Prostate gland (tissue), 2 donors: ENCODE data around the gene POLD1. TPM values are rescaled to one million over a fixed set of nuclear protein-coding genes. Genes with fewer than 3 reads are reported as not detected.

ENCODE experiments used
- DNase-seq: peaks from one replicate; pipeline ENCODE4 v3.0.0-alpha.2; 2019; ENCODE audit warnings: low spot score
- H3K27ac ChIP-seq, 2 donors: fragments of 200-600 bp; sonication (generic); 2 replicates each; pipeline ENCODE4 v1.5.1; 2017 to 2019
- H3K27me3 ChIP-seq: fragments of 200-600 bp; sonication (generic); replicated peaks from 2 replicates; pipeline ENCODE4 v1.5.1; 2019; ENCODE audit not compliant: insufficient read depth
- H3K36me3 ChIP-seq, 2 donors: fragments of 200-600 bp; sonication (generic); 1 replicate in 1 of 2; 2 replicates in 1 of 2; pipeline versions ENCODE4 v1.5.1 to v1.8.1; 2017 to 2019
- H3K4me1 ChIP-seq: fragments of 200-600 bp; sonication (generic); replicated peaks from 2 replicates; pipeline ENCODE4 v1.5.1; 2019
- H3K4me3 ChIP-seq, 2 donors: fragments of 200-600 bp; sonication (generic); 2 replicates each; pipeline ENCODE4 v1.5.1; 2017 to 2019
- H3K9me3 ChIP-seq: fragments of 200-600 bp; sonication (generic); 2 replicates; pipeline ENCODE4 v1.5.1; 2017
- POLR2A ChIP-seq: fragments of 450-650 bp; IDR thresholded peaks from one replicate; pipeline ENCODE4 v1.6.1; 2016; ENCODE audit warnings: antibody characterized with exemption, mild to moderate bottlenecking
- POLR2AphosphoS5 ChIP-seq: sonication (generic); formaldehyde crosslinking; IDR thresholded peaks from one replicate; pipeline ENCODE4 v1.6.1; 2017; ENCODE audit warnings: antibody characterized with exemption
- WGBS: methylation state at CpG from one replicate; pipeline ENCODE4 v1.1.5; 2018; 5-methylcytosine and 5-hydroxymethylcytosine counted together
- intact Hi-C: fragments of 100-400 bp; cut with DNase I; formaldehyde crosslinking; loops from one replicate; pipeline ENCODE4 v1.14.2; 2022
- total RNA-seq, 2 donors: library from RNA; depleted of rRNA; stranded (reverse); fragments of >200 nt; gene quantifications; one replicate each; pipeline ENCODE4 v1.1.0, GENCODE V29; 2016
- TF ChIP-seq, protein P1 (sequence below), 4 experiments: fragments of 200-600 bp in 2 of 4; fragments of 450-650 bp in 2 of 4; sonication (generic) in 2 of 4; IDR thresholded peaks; 1 replicate in 3 of 4; 2 replicates in 1 of 4; pipeline ENCODE4 v1.5.1; 2016 to 2019; ENCODE audit warnings: antibody characterized with exemption in 4 of 4, mild to moderate bottlenecking in 2 of 4, moderate library complexity in 2 of 4

Gene POLD1
- total RNA-seq, 2 donors from 2014 or later = 15.6 to 35.7 TPM

DNA sequence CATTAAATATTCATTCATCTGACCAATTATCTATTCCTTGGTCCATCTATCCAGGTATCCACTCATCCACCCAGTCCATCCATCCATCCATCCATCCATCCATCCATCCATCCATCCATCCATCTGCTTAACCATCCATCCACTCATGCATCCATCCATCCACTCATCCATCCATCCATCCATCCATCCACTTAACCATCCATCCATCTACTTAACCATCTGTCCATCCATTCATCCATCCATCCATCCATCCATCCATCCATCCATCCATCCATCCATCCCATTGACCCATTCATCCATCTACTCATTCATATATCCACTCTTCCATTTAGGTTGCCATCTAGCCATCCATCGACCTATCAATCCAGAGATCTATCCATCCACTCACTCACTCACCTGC is 59.9 kb downstream of the POLD1 start:
- 72% methylated on average over 1 of the region's 1 CpG for WGBS
- H3K4me3 ChIP-seq = no peak overlapping the region
- no peaks in the 10 kb centered on the region for H3K27me3 ChIP-seq
- TF ChIP-seq POLR2AphosphoS5 (no peak), POLR2A (no peak)
- TF ChIP-seq, protein P1, sequence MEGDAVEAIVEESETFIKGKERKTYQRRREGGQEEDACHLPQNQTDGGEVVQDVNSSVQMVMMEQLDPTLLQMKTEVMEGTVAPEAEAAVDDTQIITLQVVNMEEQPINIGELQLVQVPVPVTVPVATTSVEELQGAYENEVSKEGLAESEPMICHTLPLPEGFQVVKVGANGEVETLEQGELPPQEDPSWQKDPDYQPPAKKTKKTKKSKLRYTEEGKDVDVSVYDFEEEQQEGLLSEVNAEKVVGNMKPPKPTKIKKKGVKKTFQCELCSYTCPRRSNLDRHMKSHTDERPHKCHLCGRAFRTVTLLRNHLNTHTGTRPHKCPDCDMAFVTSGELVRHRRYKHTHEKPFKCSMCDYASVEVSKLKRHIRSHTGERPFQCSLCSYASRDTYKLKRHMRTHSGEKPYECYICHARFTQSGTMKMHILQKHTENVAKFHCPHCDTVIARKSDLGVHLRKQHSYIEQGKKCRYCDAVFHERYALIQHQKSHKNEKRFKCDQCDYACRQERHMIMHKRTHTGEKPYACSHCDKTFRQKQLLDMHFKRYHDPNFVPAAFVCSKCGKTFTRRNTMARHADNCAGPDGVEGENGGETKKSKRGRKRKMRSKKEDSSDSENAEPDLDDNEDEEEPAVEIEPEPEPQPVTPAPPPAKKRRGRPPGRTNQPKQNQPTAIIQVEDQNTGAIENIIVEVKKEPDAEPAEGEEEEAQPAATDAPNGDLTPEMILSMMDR (IDR thresholded peaks at IDR 0.05) = no peak
- no peak for DNase-seq
- no peaks in the 10 kb centered on the region for H3K4me1 ChIP-seq
- H3K9me3 ChIP-seq = no peaks in the 10 kb centered on the region
- H3K27ac ChIP-seq = no peak overlapping the region
- H3K36me3 ChIP-seq = no peaks in the 10 kb centered on the region
- intact Hi-C loops = no loop called here

DNA sequence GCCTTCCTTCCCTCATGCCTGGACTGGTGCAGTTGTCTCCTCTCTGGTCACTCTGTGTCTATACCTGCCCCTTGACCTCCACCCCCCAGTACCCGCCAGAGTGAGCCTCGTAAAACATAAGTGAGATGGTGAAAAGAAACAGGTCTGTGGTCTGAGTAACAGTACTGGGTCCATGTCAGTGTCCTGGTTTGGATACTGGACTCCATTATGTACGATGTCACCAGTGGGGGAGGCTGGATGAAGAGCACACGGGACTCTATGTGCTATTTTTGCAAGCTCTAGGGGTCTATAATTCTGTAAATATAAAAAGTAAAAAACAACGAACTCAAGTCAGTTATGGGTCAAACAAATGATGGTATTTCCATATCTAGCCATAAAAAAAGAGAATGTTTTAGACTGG is 62.9 kb downstream of the POLD1 start:
- no peak for DNase-seq
- Histone ChIP-seq H3K9me3 (no peaks in the 10 kb centered on the region), H3K4me1 (no peaks in the 10 kb centered on the region), H3K4me3 (no peak overlapping the region), H3K27ac (no peak overlapping the region), H3K36me3 (no peaks in the 10 kb centered on the region), H3K27me3 (no peaks in the 10 kb centered on the region)
- intact Hi-C loops = no loop called here
- TF ChIP-seq, protein P1 (IDR thresholded peaks at IDR 0.05) = no peak
- no peak for TF ChIP-seq POLR2A
- 83% methylated on average over 5 of the region's 5 CpGs for WGBS

DNA sequence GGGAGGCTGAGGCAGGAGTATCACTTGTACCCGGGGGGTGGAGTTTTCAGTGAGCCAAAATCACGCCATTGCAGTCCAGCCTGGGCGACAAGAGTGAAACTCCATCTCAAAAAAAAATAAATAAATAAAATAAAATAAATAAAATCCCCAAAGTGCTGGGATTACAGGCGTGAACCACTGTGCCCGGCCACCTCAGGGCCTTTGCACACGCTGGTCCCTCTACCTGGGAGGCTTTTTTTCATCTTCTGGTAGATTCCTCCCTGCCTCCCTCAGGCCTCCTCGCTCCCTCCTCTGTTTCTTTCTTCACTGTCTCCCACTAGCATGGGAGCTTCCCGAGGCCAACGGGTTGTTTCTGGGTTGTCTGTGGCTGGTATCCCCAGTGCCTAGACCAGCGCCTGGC is 63.6 kb downstream of the POLD1 start:
- TF ChIP-seq POLR2A = no peak
- no peak for TF ChIP-seq POLR2AphosphoS5
- TF ChIP-seq, protein P1 (IDR thresholded peaks at IDR 0.05) = no peak
- DNase-seq = no peak
- Histone ChIP-seq H3K9me3 (no peaks in the 10 kb centered on the region), H3K4me3 (no peak overlapping the region), H3K36me3 (no peaks in the 10 kb centered on the region), H3K27me3 (no peaks in the 10 kb centered on the region), H3K4me1 (no peaks in the 10 kb centered on the region), H3K27ac (no peak overlapping the region)
- 94% methylated on average over 10 of the region's 10 CpGs for WGBS
- intact Hi-C loops = no loop called here

DNA sequence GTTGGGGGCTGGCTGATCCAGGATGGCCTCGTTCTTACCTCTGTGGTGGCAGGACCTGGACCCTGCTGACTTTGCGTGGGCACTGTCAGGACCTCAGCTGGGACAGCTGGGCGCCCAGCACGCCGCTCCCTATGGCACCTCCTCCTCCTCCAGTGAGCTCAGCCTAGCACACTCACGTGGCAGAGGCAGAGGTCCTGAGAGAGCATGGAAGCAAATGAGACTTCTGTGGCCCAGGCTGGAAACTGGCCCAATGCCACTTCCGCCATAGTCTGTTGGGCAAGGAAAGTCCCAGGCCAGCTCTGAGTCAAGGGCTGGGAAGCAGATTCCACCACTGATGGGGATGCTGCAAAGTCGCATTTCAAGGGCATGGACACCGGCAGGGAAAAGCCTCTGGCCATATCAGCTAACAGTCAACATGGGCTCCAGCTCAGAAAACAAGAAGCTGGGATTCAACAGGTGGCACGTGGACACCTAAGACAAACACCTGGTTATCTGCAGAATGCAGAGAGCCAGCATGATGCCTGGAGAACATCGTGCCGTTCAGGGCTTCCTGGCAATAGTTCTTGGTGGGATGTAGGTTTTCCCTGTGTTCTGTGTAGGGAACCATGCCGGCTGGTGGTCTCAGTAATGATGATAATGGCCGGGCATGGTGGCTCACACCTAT is 65.2 kb downstream of the POLD1 start:
- no peaks in the 10 kb centered on the region for H3K27me3 ChIP-seq
- H3K4me3 ChIP-seq = no peak overlapping the region
- WGBS = 76% methylated on average over 14 of the region's 14 CpGs
- no peak overlapping the region for H3K27ac ChIP-seq
- no peaks in the 10 kb centered on the region for H3K4me1 ChIP-seq
- H3K36me3 ChIP-seq = no peaks in the 10 kb centered on the region
- no peaks in the 10 kb centered on the region for H3K9me3 ChIP-seq
- TF ChIP-seq, protein P1 (IDR thresholded peaks at IDR 0.05) = no peak
- TF ChIP-seq POLR2A (no peak), POLR2AphosphoS5 (no peak)
- intact Hi-C loops = no loop called here
- DNase-seq = no peak
